Upper lobe of left lung (tissue), 4 donors: Measurements from ENCODE around the gene RNF114.

ENCODE experiments used
- EP300 ChIP-seq, 4 donors: sonication (generic); formaldehyde crosslinking; IDR thresholded peaks; one replicate each; pipeline ENCODE4 v1.5.1; 2017; ENCODE audit warnings: antibody characterized with exemption in 4 of 4, control low read depth in 2 of 4
- TF ChIP-seq, protein P1 (sequence below), 6 experiments: fragments of 450-650 bp in 4 of 6; fragments of 200-600 bp in 2 of 6; sonication (generic) in 2 of 6; IDR thresholded peaks; one replicate each; pipeline ENCODE4 v1.5.1; 2016 to 2019; ENCODE audit warnings: antibody characterized with exemption in 6 of 6

DNA sequence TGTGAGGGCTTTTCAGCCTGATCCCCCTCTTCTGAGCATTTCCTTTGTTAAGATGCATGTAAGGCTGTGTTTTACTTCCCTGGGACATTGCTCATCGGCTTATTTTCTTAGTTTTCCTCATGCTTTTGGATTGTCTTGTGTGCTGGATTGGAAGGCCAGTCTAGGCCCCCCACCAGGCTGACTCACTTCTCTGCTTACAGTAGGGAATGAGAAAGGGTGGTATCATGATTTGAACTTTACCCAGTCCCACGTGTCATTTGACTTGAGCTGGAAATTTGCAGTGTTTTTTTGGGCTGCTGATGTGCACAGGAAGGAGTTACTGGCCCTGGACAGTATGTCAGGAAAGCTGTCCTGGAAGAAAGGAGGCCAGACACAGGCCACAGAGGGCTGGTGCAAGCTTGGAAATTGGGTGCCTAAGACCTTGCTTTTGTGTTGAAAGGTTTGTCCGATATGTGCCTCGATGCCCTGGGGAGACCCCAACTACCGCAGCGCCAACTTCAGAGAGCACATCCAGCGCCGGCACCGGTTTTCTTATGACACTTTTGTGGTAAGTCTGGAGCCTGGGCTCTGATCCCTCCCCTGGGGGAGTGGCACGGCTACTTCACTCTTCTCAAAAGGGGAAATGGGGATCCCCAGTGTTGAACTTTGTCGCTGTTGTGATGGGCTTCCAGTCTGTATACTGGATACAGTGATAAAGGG is 12.8 kb downstream of the RNF114 start:
- TF ChIP-seq EP300 (IDR thresholded peaks at IDR 0.05): no peak
- TF ChIP-seq, protein P1, sequence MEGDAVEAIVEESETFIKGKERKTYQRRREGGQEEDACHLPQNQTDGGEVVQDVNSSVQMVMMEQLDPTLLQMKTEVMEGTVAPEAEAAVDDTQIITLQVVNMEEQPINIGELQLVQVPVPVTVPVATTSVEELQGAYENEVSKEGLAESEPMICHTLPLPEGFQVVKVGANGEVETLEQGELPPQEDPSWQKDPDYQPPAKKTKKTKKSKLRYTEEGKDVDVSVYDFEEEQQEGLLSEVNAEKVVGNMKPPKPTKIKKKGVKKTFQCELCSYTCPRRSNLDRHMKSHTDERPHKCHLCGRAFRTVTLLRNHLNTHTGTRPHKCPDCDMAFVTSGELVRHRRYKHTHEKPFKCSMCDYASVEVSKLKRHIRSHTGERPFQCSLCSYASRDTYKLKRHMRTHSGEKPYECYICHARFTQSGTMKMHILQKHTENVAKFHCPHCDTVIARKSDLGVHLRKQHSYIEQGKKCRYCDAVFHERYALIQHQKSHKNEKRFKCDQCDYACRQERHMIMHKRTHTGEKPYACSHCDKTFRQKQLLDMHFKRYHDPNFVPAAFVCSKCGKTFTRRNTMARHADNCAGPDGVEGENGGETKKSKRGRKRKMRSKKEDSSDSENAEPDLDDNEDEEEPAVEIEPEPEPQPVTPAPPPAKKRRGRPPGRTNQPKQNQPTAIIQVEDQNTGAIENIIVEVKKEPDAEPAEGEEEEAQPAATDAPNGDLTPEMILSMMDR (IDR thresholded peaks at IDR 0.05): no peak
